ENCODE data around the gene KY.
A peak's percentile ranks its signal among the peaks of the same experiment; 100 is the strongest.
"Not testable (repeated sequence)": the region's sequence is repeated elsewhere in the genome, so short reads cannot be mapped to it uniquely, and the experiment has no call there.

Gene KY

GRCh38 chr3:134601539-134602439 is 49.0 kb downstream of the KY start:
- peak; percentile 81 for DNase-seq (ENCODE audit: low spot score)

- peak; percentile 62 for DNase-seq (ENCODE audit: low spot score)
Measured at GRCh38 chr3:134600685-134601463, 49.9 kb downstream of the KY start.

- DNase-seq (ENCODE audit: low spot score) = no peak
Measured at GRCh38 chr3:134600206-134600605, 50.6 kb downstream of the KY start.

DNA sequence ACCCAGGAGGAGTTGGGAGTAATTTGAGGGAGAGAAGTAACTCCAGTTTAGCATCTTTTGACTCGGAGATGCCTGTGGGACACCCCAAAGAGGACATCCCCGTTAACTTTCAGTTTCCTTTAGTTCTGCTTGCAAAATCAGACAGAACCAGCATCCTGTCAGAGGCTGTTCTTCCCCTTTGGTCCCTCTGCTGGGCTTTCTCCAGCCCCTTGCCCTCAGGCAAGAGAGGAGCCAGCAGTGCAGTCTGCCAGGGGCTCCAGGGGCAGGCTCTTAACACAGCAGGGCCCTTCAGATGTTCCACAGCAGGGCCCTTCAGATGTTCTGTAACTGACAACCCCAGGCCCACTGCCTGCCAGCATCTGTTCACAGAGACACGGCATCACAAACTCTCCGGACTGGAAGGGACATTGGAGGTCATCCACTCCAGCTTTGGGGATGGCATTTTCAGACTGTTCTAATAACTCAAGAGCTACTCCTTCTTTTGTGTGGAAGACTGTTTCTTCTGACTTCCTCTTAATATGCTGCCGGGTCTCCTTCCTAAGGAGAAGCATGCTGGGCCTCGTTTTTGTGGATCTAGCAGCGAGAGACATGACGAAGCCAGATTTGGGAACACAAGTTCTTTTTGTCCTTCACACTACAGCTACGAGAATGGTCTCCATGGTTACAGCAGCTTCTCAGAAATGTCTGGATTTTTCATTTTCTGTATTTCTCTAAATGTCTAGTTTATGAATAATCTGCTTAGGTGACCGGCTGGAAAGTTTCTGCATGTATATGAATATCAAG is 51.9 kb downstream of the KY start:
- no peak for DNase-seq (ENCODE audit: low spot score)

GRCh38 chr3:134597390-134597970 is 53.3 kb downstream of the KY start:
- no peak for DNase-seq (ENCODE audit: low spot score)

DNA sequence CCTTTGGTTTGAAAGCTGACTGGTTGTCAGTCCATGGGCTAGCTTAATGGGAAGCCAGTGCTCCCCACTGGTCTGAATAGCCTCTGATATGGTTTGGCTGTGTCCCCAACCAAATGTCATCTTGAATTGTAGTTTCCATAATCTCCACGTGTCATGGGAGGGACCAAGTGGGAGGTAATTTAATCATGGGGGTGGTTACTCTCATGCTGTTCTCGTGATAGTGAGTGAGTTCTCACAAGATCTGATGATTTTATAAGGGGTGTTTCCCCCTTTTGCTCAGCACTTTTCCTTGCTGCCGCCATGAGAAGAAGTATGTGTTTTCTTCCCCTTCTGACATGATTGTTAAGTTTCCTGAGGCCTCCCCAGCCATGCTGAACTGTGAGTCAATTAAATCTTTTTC is 55.8 kb downstream of the KY start:
- DNase-seq (ENCODE audit: low spot score) = not testable (repeated sequence)

- DNase-seq (ENCODE audit: low spot score) = no peak
Measured at GRCh38 chr3:134594331-134594741, 56.5 kb downstream of the KY start.

GRCh38 chr3:134592806-134593205 is 58.0 kb downstream of the KY start:
- no peak for DNase-seq (ENCODE audit: low spot score)

- DNase-seq (ENCODE audit: low spot score) = no peak
Measured at GRCh38 chr3:134590766-134591165, 60.1 kb downstream of the KY start.

- DNase-seq (ENCODE audit: low spot score) = no peak
Measured at GRCh38 chr3:134579141-134579665, 71.6 kb downstream of the KY start.

DNA sequence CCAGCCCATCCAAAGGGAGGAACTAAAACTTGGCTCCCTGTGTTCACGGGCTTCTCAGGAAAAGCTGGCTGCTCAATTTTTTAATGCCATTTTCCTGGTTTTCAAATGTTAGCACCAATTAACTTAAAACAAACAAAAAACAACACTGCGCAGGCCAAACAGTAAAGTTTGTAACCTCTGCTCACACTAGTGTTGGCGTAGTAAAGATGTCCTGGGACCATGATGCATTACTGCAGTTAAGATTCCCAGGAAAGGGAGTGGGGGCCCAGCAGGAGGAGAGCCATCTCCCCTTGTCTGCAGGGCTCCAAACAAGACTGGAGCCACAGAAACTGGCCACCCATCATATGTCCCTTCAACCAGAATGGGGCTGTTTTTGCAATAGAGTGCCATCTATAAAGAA is 74.0 kb downstream of the KY start:
- no peak for DNase-seq (ENCODE audit: low spot score)

GRCh38 chr3:134576426-134576825 is 74.4 kb downstream of the KY start:
- no peak for DNase-seq (ENCODE audit: low spot score)

DNA sequence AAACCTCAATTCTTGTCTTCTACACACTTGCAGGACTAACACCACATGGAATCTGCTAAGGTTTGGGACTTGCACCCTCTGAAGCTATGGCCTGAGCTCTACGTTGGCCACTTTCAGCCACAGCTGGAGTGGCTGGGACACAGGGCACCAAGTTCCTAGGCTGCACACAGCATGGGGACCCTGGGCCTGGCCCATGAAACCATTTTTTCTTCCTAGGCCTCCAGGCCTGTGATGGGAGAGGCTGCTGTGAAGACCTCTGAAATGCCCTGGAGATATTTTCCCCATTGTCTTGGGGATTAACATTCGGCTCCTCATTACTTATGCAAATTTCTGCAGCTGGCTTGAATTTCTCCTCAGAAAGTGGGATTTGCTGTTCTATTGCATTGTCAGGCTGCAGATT is 80.9 kb downstream of the KY start:
- DNase-seq (ENCODE audit: low spot score) = not testable (repeated sequence)

DNA sequence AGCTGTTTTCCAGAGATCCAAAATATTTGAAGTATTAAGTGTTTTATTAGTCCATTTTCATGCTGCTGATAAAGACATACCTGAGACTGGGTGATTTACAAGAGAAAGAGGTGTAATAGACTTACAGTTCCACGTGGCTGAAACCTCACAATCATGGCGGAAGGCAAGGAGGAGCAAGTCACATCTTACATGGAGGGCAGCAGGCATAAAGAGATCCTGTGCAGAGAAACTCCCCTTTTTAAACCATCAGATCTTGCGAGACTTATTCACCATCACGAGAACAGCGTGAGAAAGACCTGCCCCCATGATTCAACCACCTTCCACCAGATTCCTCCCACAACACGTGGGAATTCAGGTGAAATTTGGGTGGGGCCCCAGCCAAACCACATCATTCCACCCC is 82.0 kb downstream of the KY start:
- DNase-seq (ENCODE audit: low spot score) = no peak

DNA sequence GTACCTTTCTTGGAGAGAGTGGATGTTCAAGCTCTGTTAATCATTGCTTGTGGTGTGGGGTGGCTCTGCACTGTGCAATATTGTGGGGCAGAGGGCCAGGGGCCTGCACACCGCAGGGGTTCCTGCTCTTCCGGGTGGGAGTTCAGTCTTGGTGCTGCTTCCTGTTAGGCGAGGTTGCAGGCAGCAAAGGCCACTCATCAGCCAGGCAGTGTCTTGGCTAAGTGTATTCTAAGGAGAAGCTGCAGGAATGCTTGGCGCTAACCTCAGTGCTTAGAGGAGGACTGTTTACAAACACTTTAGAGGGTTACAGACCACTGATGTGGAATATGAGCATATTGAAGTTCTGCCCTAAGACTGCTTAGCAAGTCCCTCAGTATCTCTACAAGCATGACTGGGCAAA is 83.2 kb downstream of the KY start:
- DNase-seq (ENCODE audit: low spot score) = no peak

DNA sequence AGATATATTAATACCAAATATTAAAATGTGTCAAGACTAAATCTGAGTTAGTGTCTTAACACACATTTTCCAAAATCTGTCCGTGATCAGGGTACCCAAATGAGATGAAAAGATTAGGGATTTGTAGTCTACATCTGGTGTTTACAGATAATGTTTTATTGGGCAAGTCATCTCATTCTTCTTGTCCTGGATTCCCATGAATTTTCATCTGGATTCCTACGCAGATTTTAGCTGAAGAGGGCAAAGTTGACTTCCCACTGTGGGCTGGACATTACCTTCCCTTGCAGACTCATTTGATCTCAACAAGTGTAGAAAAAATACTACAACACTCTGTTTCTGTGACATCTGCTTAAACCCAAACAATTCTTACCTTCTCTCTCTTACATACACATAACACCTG is 85.8 kb downstream of the KY start:
- no peak for DNase-seq (ENCODE audit: low spot score)

DNA sequence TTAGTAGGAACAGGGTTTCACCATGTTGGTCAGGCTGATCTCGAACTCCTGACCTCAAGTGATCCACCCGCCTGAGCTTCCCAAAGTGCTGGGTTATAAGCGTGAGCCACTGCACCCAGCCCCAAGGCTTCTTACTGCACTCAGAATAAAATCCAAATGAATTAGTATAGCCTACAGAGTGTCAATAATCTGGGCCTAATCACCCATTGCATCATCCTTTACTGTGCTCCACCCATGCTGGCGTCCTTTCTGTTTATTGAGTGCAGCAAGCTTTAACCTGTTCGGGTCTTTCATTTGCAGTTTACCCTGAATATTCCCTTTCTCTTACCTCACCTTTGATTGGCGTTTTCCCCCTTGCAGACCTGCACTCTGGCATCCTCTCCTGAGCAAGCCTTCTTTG is 87.2 kb downstream of the KY start:
- DNase-seq (ENCODE audit: low spot score) = no peak

GRCh38 chr3:134562055-134562454 is 88.8 kb downstream of the KY start:
- DNase-seq (ENCODE audit: low spot score) = no peak

DNA sequence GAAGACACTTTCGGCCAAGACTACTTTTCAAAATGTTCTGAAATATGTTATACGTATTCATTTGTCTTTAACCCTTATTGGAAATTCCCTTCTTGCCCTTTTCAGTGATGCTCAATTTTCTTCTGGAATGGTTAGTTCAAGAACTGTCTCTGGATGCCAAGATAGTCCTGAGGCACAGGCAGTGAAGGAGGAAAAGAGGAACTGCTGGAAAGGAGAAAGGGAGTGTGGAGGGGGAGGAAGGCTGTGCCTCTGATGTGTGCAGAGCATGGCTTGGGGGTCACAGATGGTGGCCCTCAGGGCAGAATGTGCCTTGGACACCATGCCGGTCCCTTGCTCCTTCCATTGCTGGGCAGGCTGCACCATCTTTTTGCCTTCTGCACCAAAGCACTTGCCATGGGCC is 91.2 kb downstream of the KY start:
- no peak for DNase-seq (ENCODE audit: low spot score)
